Measurements from ENCODE around the gene USP15. TPM values are rescaled to one million over a fixed set of nuclear protein-coding genes. Genes with fewer than 3 reads are reported as not detected.

The USP15 gene
- total RNA-seq, 1 donor from 2014 or later, result 87.3 TPM

DNA sequence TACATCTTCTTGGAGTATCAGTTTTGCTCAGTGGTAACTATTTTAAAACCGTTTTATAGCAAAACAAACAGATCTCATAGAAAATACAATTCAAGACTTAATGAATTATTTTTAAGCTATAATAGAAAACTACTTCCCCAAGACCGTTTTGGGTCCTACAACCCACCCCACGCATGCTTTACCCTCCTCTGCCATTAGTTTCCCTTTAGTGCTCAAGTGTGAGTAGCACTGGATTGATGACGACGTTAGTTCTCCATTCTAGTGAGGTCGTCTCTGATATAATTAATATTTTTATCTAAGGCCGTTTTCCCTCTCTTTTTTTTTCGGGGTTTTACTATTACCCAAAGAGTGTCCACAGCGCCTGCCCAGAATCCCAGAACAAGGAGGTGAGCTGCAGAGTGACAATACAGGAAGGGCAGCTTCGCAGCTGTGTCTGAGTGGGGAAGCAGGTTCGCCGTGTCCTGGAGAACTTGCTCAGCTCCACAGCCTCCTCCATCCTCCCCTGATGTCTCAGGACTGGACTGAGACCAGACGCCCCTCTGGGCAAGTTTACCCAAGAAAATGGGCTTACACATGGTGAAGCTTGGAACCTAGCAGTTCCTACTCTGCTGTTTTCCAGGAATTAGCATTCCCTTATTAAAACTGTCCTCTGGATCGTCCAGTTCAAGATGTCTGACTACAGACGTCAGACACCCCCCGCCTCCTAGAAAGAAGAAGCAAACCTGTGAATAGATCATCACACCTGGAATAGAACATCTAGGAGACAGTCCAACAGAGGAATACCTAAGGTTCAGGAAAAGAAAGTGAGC lies 174.5 kb downstream of the USP15 start:
- Histone ChIP-seq H3K4me3 (peak overlapping the region; percentile 50), H3K27ac (no peak overlapping the region), H3K36me3 (no peaks in the 10 kb centered on the region), H3K4me1 (peaks cover 14% of the 10 kb centered on the region), H3K9me3 (no peaks in the 10 kb centered on the region), H3K27me3 (peaks cover 26% of the 10 kb centered on the region)
- ATAC-seq, result peak; percentile 58
- TF ChIP-seq, protein P1, sequence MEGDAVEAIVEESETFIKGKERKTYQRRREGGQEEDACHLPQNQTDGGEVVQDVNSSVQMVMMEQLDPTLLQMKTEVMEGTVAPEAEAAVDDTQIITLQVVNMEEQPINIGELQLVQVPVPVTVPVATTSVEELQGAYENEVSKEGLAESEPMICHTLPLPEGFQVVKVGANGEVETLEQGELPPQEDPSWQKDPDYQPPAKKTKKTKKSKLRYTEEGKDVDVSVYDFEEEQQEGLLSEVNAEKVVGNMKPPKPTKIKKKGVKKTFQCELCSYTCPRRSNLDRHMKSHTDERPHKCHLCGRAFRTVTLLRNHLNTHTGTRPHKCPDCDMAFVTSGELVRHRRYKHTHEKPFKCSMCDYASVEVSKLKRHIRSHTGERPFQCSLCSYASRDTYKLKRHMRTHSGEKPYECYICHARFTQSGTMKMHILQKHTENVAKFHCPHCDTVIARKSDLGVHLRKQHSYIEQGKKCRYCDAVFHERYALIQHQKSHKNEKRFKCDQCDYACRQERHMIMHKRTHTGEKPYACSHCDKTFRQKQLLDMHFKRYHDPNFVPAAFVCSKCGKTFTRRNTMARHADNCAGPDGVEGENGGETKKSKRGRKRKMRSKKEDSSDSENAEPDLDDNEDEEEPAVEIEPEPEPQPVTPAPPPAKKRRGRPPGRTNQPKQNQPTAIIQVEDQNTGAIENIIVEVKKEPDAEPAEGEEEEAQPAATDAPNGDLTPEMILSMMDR (IDR thresholded peaks at IDR 0.05), result no peak
- DNase-seq, result no peak
- intact Hi-C loops (cut with DNase I), result no loop called here

DNA sequence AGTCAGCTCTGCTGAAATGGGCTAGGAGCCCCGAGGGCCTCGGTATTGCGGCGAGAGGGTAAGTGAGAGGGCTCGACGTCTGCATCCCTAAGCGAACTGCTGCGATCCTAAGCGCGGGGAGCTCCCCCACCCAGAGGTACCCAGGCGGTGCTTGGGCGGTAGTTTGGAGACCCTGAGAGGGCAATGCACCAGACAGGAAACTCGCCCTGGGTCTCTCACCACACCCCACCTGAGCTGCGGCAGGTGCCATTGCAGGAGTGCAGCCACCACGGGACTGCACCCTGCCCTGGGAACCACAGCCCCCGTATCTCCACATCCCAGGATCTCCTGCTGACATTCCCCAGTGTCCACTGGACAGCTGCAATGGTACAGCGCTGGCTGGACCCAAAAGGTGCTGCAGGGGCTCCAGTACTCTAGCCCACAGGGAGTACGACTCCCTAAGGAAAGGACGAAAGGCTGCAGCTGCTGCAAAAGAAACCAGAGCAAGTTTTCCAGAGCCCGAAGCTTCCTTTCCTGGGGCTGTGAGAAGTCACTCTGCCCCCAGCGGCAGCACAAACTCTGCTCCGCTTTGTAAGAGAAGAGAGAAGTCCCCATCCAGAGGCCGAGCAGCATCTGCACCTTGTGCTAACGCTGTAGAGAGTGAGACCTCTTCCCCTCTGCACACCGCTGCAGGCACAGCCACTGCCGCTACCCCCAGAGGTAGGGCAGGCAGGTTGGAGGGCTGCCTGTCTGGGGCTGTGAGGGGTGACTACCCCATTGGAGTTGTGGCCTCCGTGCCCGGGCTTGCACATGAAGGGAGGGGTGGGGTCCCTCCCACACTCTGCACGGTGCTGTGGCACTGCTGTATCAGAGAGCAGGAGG lies 175.3 kb downstream of the USP15 start:
- TF ChIP-seq, protein P1 (IDR thresholded peaks at IDR 0.05), result peak; percentile 50
- ATAC-seq (peak; percentile 83), DNase-seq (peak; percentile 69)

DNA sequence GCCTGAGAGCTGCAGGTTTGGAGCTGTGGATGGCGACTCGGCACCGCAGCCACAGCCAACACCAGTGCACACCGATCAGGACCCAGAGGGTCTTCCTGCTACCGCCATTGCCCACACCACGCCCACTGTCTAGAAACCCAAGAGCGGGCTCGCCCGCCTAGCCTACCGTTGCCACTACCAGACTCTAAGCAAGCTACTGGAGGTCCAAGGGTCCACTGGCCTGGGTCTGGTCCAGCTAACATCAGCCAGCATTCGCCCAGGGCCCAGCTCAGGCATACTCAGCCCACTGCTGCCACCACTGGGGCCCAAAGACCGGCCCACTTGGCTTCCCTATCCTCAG lies 175.9 kb downstream of the USP15 start:
- H3K4me1 ChIP-seq, result peaks cover 14% of the 10 kb centered on the region
- H3K4me3 ChIP-seq, result no peak overlapping the region
- no peaks in the 10 kb centered on the region for H3K9me3 ChIP-seq
- H3K27ac ChIP-seq, result no peak overlapping the region
- peaks cover 21% of the 10 kb centered on the region for H3K27me3 ChIP-seq
- intact Hi-C loops (cut with DNase I), result no loop called here
- TF ChIP-seq, protein P1 (IDR thresholded peaks at IDR 0.05), result no peak
- no peaks in the 10 kb centered on the region for H3K36me3 ChIP-seq
- ATAC-seq, result no peak
- no peak for DNase-seq

More for the DNA sequence above, 175.3 kb downstream of the USP15 start:
- intact Hi-C loops (cut with DNase I), result no loop called here
- H3K9me3 ChIP-seq, result no peaks in the 10 kb centered on the region
- H3K27me3 ChIP-seq, result peaks cover 23% of the 10 kb centered on the region
- H3K27ac ChIP-seq, result no peak overlapping the region
- H3K36me3 ChIP-seq, result no peaks in the 10 kb centered on the region
- H3K4me3 ChIP-seq, result peak overlapping the region; percentile 50
- peaks cover 14% of the 10 kb centered on the region for H3K4me1 ChIP-seq

DNA sequence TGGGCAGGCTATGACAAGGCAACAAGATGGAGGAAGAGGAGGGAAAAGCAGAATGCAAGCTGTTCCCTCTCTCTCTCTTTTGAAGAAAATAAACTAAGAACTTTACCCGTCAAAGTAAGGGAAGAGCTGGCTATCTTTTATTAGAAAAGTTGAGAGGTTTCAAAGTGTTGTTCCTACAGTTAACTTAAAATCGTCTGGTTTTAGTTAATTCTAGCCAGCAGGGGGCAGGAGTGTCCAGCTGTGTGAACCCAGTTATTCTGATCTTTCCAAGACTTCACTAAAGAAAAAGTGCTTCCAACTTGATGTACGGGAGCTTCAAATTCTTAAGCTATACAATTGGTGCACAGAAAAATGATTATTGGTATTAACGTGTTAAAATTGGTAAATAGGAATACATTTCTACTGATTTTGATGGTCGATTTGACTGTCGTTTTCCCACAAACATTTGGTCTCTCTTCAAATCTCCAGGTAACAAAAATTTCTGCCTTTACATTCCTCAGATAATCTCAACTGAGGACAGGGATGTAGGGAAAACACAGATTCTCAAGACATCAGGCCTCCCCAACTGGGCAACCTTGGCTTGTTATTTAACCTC lies 178.0 kb downstream of the USP15 start:
- peaks cover 14% of the 10 kb centered on the region for H3K4me1 ChIP-seq
- H3K27me3 ChIP-seq, result peaks cover 17% of the 10 kb centered on the region
- H3K4me3 ChIP-seq, result no peak overlapping the region
- no peaks in the 10 kb centered on the region for H3K36me3 ChIP-seq
- TF ChIP-seq, protein P1 (IDR thresholded peaks at IDR 0.05), result peak; percentile 67
- intact Hi-C loops (cut with DNase I), result no loop called here
- DNase-seq, result no peak
- H3K27ac ChIP-seq, result no peak overlapping the region
- ATAC-seq, result peak; percentile 68
- no peaks in the 10 kb centered on the region for H3K9me3 ChIP-seq

DNA sequence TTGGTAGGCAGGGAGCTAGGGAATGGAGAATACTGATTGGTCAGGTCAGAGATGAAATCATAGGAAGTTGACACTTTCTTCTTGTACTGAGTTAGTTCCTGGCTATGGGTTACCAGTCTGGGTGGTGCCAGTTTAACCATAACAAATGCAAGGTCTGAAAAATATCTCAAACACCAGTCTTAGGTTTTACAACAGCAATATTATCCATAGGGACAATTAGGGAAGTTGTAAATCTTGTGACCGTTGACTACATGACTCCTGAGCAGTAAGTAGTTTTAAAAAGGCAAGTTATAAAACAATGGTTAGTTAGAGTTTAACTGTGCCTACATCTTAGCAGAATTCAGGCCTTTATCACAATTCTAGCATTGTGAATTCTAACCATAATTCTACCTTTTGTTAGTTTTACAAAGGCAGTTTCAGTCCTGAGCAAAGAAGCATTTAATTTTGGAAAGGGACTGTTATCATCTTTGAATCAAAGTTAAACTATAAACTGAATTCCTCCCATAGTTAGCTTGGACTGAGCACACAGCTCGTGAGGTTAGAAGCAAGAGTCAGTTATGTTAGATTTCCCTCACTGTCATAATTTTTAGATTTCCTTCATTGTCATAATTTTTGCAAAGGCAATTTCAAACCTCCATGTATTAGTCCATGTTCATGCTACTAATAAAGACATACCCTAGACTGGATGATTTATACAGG lies 186.7 kb downstream of the USP15 start:
- TF ChIP-seq, protein P1 (IDR thresholded peaks at IDR 0.05), result no peak
- intact Hi-C loops (cut with DNase I), result no loop called here
- Histone ChIP-seq H3K27me3 (no peaks in the 10 kb centered on the region), H3K36me3 (no peaks in the 10 kb centered on the region), H3K4me3 (no peak overlapping the region), H3K27ac (no peak overlapping the region), H3K4me1 (no peaks in the 10 kb centered on the region), H3K9me3 (no peaks in the 10 kb centered on the region)
- DNase-seq (no peak), ATAC-seq (no peak)

All from upper lobe of right lung (tissue), 1 donor.